ENCODE data around the gene PPP1R3E. TPM values are rescaled to one million over a fixed set of nuclear protein-coding genes. Genes with fewer than 3 reads are reported as not detected.
"Not testable (repeated sequence)": the region's sequence is repeated elsewhere in the genome, so short reads cannot be mapped to it uniquely, and the experiment has no call there.

PPP1R3E gene
- polyA plus RNA-seq, 3 donors from 2014 or later, result 1.4 to 2.0 TPM; not detected in 1

DNA sequence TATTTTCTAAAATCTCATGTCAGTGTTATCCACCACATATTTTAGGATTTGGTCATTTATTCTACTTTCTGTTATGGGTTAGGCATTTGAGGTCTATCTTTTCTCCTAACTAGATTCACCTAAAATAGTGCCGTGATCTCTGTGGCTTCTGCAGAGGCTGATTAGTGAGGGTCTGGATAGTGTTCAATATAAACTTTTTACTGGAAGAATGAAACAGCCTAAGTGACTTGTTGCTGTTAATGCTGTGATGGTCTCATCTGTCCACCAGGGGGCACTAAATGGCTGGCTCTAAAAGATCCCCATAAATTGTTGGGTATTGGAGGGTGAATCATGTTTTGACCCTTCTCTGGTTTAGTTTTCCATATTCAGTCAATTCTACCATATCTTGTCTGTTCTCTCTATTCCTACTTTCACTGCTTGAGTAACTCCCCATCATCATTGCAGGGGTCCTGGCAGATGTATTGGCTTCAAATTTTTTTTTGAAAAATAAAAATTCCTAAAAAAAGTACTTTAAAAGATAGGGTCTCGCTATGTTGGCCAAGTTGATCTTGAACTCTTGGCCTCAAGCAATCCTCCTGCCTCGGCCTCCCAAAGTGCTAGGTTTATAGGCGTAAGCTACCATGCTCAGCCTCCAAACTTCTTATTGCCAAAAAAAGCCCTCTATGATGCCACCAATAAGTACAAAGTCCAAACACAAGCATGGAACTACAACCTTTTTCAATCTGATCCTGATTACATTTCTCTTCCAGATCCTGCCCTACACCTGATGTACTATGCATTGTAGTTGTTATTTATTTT lies 25.5 kb upstream of the PPP1R3E start:
- DNase-seq, result peak; percentile 53 to 59 (median 57)
- no peaks in the 10 kb centered on the region for H3K9me3 Mint-ChIP-seq
- peaks cover 0 to 5% (median 4%) of the 10 kb centered on the region in 3 donors for H3K27me3 Mint-ChIP-seq (ENCODE audit: low read depth in 3 of 3)
- H3K27ac Mint-ChIP-seq, result peak overlapping the region in 1 of 6 donors; percentile 34
- no peak overlapping the region for H3K4me3 Mint-ChIP-seq
- peaks cover 4 to 6% of the 10 kb centered on the region in 2 donors for H3K4me1 Mint-ChIP-seq
- peaks cover 4 to 16% (median 11%) of the 10 kb centered on the region in 3 donors for H3K36me3 Mint-ChIP-seq

GRCh38 chr14:23326491-23327332 lies 24.1 kb upstream of the PPP1R3E start:
- H3K9me3 Mint-ChIP-seq, result no peaks in the 10 kb centered on the region

DNA sequence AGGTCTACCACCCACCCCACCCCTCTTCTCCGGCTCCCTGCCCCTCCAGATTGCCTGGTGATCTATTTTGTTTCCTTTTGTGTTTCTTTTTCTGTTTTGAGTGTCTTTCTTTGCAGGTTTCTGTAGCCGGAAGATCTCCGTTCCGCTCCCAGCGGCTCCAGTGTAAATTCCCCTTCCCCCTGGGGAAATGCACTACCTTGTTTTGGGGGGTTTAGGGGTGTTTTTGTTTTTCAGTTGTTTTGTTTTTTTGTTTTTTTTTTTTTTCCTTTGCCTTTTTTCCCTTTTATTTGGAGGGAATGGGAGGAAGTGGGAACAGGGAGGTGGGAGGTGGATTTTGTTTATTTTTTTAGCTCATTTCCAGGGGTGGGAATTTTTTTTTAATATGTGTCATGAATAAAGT lies 23.1 kb upstream of the PPP1R3E start:
- H3K36me3 Mint-ChIP-seq, result peaks cover 6 to 20% (median 11%) of the 10 kb centered on the region in 3 donors
- H3K9me3 Mint-ChIP-seq, H3K4me3 Mint-ChIP-seq, DNase-seq: not testable (repeated sequence)
- peak overlapping the region in 3 of 6 donors; percentile 8 to 48 (median 39) for H3K27ac Mint-ChIP-seq
- H3K4me1 Mint-ChIP-seq, result peaks cover 18 to 22% of the 10 kb centered on the region in 2 donors
- peaks cover 5 to 11% (median 7%) of the 10 kb centered on the region in 3 donors for H3K27me3 Mint-ChIP-seq (ENCODE audit: low read depth in 3 of 3)

More at GRCh38 chr14:23326491-23327332, 24.1 kb upstream of the PPP1R3E start:
- Mint-ChIP-seq H3K27ac (peak overlapping the region in 4 of 6 donors; percentile 30 to 48 (median 40)), H3K4me3 (no peak overlapping the region), H3K27me3 (ENCODE audit: low read depth in 3 of 3) (peaks cover 2 to 5% (median 4%) of the 10 kb centered on the region in 3 donors), H3K36me3 (peaks cover 6 to 20% (median 11%) of the 10 kb centered on the region in 3 donors), H3K4me1 (peaks cover 17 to 20% of the 10 kb centered on the region in 2 donors)
- no peak for DNase-seq

DNA sequence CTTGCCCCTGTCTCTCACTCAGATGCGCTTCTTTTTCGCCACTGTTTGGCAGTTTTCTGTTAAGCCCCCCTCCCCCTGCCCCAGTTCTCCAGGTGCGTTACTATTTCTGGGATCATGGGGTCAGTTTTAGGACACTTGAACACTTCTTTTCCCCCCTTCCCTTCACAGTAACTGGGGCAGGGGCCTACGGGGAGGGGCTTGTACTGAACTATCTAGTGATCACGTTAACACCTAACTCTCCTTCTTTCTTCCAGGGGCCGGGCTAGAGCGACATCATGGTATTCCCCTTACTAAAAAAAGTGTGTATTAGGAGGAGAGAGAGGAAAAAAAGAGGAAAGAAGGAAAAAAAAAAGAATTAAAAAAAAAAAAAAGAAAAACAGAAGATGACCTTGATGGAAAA lies 22.3 kb upstream of the PPP1R3E start:
- Mint-ChIP-seq H3K27ac (peak overlapping the region in 3 of 6 donors; percentile 30 to 50 (median 43)), H3K4me3 (no peak overlapping the region), H3K27me3 (ENCODE audit: low read depth in 3 of 3) (peaks cover 6 to 15% (median 11%) of the 10 kb centered on the region in 3 donors), H3K9me3 (no peaks in the 10 kb centered on the region), H3K4me1 (peaks cover 26 to 29% of the 10 kb centered on the region in 2 donors), H3K36me3 (peaks cover 6 to 20% (median 11%) of the 10 kb centered on the region in 3 donors)
- no peak for DNase-seq

DNA sequence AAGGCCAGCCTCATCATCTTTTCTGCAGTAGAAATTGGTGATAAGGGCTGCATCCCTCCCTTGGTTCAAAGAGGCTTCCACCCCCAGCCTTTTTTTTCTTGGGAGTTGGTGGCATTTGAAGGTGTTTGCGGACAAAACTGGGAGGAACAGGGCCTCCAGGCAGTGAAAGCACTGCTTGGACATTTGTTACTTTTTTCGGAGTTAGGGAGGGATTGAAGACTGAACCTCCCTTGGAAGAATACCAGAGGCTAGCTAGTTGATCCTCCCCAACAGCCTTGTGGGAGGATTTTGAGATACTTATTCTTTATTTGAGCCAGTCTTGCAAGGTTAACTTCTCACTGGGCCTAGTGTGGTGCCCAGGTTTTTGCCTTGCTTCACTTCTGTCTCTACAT lies 21.8 kb upstream of the PPP1R3E start:
- Mint-ChIP-seq H3K27me3 (ENCODE audit: low read depth in 3 of 3) (peaks cover 6 to 15% (median 6%) of the 10 kb centered on the region in 3 donors), H3K4me3 (no peak overlapping the region), H3K4me1 (peaks cover 30 to 35% of the 10 kb centered on the region in 2 donors), H3K27ac (peak overlapping the region in 1 of 6 donors; percentile 12), H3K36me3 (peaks cover 6 to 20% (median 11%) of the 10 kb centered on the region in 3 donors), H3K9me3 (no peaks in the 10 kb centered on the region)
- no peak for DNase-seq

DNA sequence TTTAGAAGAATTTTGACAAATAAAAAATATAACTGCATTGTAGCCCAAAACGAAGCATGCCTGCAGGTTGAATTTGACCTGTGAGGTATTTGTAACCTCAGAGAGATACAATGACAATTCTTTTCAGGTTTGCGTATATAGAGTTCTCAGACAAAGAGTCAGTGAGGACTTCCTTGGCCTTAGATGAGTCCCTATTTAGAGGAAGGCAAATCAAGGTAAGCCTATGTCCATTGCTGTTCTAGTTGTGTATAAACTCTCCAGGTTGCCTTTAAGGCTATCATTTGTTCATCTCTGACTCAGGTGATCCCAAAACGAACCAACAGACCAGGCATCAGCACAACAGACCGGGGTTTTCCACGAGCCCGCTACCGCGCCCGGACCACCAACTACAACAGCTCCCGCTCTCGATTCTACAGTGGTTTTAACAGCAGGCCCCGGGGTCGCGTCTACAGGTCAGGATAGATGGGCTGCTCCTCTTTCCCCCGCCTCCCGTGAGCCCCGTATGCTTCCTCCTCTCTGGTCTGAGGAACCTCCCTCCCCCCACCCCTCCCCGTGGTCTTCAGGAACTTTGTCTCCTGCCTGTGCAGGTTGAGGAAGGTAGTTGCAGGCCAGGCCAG lies 21.3 kb upstream of the PPP1R3E start:
- no peak for DNase-seq
- peaks cover 6 to 20% (median 11%) of the 10 kb centered on the region in 3 donors for H3K36me3 Mint-ChIP-seq
- peaks cover 5 to 15% (median 6%) of the 10 kb centered on the region in 3 donors for H3K27me3 Mint-ChIP-seq (ENCODE audit: low read depth in 3 of 3)
- H3K4me1 Mint-ChIP-seq, result peaks cover 30 to 36% of the 10 kb centered on the region in 2 donors
- no peaks in the 10 kb centered on the region for H3K9me3 Mint-ChIP-seq
- peak overlapping the region in 1 of 6 donors; percentile 12 for H3K27ac Mint-ChIP-seq
- H3K4me3 Mint-ChIP-seq, result no peak overlapping the region

GRCh38 chr14:23322568-23323517 lies 20.2 kb upstream of the PPP1R3E start:
- Mint-ChIP-seq H3K27ac (peak overlapping the region; percentile 88 to 98 (median 92)), H3K9me3 (no peaks in the 10 kb centered on the region), H3K4me1 (peaks cover 30 to 36% of the 10 kb centered on the region in 2 donors), H3K4me3 (peak overlapping the region; percentile 86 to 93 (median 90)), H3K36me3 (peaks cover 6 to 20% (median 11%) of the 10 kb centered on the region in 3 donors), H3K27me3 (ENCODE audit: low read depth in 3 of 3) (peaks cover 5 to 13% (median 6%) of the 10 kb centered on the region in 3 donors)
- DNase-seq, result no peak

DNA sequence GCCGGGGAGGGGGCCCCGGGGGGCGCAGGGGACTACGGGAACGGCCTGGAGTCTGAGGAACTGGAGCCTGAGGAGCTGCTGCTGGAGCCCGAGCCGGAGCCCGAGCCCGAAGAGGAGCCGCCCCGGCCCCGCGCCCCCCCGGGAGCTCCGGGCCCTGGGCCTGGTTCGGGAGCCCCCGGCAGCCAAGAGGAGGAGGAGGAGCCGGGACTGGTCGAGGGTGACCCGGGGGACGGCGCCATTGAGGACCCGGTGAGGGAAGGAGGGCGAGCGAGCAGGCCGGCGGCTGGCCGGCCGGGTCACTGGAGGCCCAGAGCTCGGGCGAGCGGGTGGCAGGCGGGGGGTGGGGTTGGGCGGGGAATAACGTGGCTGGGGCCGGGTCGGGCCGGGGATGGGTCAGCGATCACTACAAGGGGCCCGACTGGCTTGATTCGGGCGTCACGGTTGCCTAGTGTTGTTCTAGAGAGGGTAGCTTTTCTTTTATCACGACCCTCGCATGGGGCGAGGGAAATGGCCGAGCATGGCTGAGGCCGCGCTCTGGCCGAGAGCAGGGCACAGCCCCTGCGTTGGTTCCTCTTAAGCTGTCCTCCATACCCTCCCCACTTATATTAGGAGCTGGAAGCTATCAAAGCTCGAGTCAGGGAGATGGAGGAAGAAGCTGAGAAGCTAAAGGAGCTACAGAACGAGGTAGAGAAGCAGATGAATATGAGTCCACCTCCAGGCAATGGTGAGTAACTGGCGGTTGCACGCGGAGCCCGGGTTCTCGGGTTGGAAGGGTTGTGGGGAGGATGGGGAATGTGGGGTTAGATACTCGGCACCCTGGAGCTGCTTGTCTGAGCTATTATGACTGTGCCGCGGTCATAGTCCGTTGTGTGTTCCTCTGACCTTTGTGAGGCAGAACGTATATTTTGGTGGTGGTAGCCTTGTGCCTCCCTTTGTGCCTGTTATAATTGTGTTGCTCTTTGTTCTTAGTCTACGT lies 19.2 kb upstream of the PPP1R3E start:
- Mint-ChIP-seq H3K36me3 (peaks cover 6 to 20% (median 11%) of the 10 kb centered on the region in 3 donors), H3K9me3 (no peaks in the 10 kb centered on the region), H3K27ac (peak overlapping the region; percentile 88 to 100 (median 92)), H3K4me1 (peaks cover 30 to 36% of the 10 kb centered on the region in 2 donors), H3K4me3 (peak overlapping the region; percentile 86 to 93 (median 90)), H3K27me3 (ENCODE audit: low read depth in 3 of 3) (peaks cover 6 to 13% (median 7%) of the 10 kb centered on the region in 3 donors)
- DNase-seq, result peak; percentile 18 to 34 (median 25)

DNA sequence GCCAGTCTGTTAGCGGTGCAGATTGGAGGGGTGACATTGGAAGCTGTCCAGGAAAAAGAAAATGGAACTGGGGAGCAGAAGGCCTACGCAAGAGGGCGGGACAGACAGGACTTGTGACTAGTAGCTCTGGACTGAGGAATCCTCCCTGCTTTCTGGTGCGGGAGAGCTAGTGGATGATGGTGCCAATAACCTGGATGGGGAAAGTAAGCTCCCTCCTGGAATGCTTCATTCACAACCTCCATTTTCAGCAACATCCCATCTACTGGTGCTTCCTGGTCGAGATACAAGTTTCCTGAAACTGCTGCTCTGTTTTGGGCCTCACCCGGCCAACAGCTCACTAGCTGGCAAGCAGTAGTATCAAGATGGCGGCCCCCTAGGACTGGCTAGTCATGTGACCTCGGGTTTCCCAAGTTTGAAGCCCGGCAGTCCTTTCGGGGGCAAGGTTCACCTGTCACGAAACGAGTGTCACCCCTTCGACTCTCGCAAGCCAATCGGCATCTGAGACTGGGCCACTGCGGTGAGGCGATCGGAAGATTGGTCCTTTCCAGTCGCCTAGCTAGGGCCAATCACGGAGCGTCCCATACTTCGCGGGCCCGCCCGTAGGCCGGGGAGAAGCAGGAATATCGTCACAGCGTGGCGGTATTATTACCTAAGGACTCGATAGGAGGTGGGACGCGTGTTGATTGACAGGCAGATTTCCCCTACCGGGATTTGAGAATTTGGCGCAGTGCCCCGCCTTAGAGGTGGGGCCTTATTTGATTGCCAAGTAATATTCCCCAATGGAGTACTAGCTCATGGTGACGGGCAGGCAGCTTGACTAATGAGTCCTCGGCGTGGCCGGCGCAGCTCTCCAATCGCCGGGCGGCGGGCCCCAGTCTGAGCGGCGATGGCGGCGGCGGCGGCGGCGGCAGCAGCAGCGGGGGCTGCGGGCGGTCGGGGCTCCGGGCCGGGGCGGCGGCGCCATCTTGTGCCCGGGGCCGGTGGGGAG lies 18.2 kb upstream of the PPP1R3E start, which contains the start of gene PABPN1:
Gene PABPN1, plus strand, starts transcription at position 874 of the 988 bp plus-strand sequence. Its CDS starts 13 bp downstream, at position 887.
- Mint-ChIP-seq H3K9me3 (no peaks in the 10 kb centered on the region), H3K4me1 (peaks cover 27 to 36% of the 10 kb centered on the region in 2 donors), H3K36me3 (peaks cover 8 to 20% (median 10%) of the 10 kb centered on the region in 3 donors), H3K4me3 (peak within 1 kb of the TSS; percentile 90 to 93 (median 91)), H3K27me3 (ENCODE audit: low read depth in 3 of 3) (peaks cover 6 to 13% (median 7%) of the 10 kb centered on the region in 3 donors), H3K27ac (peak within 1 kb of the TSS; percentile 97 to 100 (median 98))
- peak; percentile 98 to 99 (median 99) for DNase-seq

GRCh38 chr14:23319746-23320583 lies 17.3 kb upstream of the PPP1R3E start:
- Mint-ChIP-seq H3K9me3 (no peaks in the 10 kb centered on the region), H3K27ac (peak overlapping the region; percentile 97 to 100 (median 98)), H3K27me3 (ENCODE audit: low read depth in 3 of 3) (peaks cover 6 to 10% (median 7%) of the 10 kb centered on the region in 3 donors), H3K4me3 (peak overlapping the region; percentile 90 to 93 (median 91)), H3K4me1 (peaks cover 27 to 36% of the 10 kb centered on the region in 2 donors), H3K36me3 (peaks cover 4 to 19% (median 10%) of the 10 kb centered on the region in 3 donors)
- no peak for DNase-seq

Measured in immature natural killer cell (primary cell).